HuH-7 (cell line): ENCODE measurements around the gene PRAMEF10.
"Not testable (repeated sequence)": the region's sequence is repeated elsewhere in the genome, so short reads cannot be mapped to it uniquely, and the experiment has no call there.

Experiments used
- DNase-seq: peaks from one replicate; pipeline ENCODE4 v3.0.0; 2011; ENCODE audit warnings: low spot score

Gene PRAMEF10

GRCh38 chr1:12898170-12898569, at the start of gene PRAMEF10:
Gene PRAMEF10 (minus strand): TSS chr1:12898270. CDS start chr1:12895847, 2,423 bp downstream.
- not testable (repeated sequence) for DNase-seq

DNA sequence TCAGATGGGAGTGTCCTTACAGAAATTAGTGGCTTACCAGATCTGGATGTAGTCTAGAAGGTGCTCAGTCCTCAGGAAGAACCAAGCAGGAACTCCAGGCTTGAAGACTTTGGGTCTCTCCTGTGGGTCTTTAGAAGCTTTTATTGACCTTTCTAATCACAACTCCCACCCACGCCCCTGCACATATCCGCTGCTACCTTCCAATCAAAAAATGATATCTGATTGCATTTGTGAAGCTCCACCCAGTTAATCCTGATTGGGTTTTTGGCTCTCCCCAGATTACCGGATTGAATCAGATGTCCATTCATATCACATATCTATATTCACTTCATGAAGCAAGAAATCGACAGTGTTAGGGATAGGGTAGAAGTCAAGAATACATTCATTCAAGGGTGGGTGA, 49.4 kb upstream of the PRAMEF10 start, which contains the start of gene PRAMEF6:
TSS of gene PRAMEF6 (minus strand) at position 101 of the 400 bp plus-strand sequence. CDS start 5,062 bp downstream, outside the sequence.
- DNase-seq: not testable (repeated sequence)

GRCh38 chr1:12924368-12924767, 26.3 kb upstream of the PRAMEF10 start:
- DNase-seq: not testable (repeated sequence)

DNA sequence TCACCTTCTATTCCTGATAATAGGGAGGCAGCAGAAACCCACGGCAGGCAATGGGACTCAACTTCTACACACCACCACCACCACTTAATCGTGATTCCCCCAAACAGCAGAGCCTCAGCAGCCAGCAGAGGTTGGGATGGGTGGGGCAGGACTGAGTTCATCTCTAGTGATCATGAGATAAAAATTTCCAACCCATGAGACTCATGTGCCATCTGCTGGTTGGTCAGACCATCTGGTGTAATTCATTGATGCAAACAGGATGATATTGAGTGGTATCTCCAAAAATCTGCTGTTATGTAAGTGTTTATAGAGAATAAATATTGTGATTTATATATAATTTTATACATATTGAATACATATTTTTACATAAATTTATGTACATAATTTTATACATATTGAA, 23.7 kb upstream of the PRAMEF10 start:
- DNase-seq: not testable (repeated sequence)

GRCh38 chr1:12916310-12916709, 18.2 kb upstream of the PRAMEF10 start, which contains the start of gene PRAMEF7:
Gene PRAMEF7 (plus strand): TSS chr1:12916610. CDS start chr1:12917693, 1,083 bp downstream.
- DNase-seq: not testable (repeated sequence)

DNA sequence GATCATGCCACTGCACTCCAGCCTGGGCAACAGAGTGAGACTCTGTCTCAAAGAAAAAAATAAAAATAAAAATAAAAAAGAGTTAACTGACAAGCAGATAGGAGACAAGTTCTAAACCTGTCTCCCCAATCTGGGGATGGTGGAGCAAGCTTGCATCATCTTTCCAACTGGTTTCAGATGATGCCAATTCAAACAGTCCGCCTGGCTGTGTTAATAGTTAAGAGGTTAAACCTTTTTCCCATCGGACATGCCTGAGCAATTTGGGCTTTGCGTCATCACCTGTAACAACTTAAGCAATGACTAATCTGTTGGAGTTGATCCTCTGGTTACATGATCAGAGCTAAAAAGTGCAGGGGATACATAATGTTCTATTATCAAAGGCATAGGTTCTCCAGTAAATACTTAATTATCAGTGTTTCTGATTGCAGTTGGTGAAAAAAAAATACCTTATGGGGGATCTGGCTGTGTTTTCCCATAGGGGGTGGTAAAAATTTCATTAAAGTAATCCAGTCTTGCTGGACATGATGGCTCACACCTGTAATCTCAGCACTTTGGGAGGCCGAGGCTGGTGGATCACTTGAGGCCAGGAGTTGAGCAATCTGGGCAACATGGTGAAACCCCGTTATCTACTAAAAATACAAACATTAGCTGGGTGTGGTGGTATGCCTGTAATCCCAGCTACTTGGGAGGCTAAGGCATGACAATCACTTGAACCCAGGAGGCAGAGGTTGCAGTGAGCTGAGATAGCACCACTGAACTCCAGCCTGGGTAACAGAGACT, 5.9 kb upstream of the PRAMEF10 start:
- DNase-seq: not testable (repeated sequence)

DNA sequence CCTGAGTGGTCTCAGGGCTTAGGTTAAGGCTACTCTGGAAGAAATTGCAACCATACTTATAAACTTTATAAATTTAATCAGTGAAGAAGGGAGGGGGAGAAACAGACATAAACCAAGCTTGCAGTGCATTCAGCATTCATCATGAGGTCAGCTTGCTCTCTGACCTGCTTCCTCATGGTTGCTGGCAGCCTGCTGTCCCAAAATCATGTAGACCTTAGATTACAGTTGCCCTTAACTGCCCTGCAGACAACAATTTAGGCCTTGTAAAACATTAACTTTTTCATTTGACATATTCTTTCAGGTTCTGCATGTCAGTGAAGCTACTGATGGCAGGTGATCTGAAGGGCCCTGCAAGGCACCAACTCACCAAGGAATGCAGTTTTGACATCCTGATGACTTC, 1.1 kb upstream of the PRAMEF10 start:
- not testable (repeated sequence) for DNase-seq

GRCh38 chr1:12886101-12886500, 12.0 kb downstream of the PRAMEF10 start, which contains the start of gene PRAMEF4:
Gene PRAMEF4 (minus strand): TSS chr1:12886201. CDS start chr1:12883394, 2,807 bp downstream.
- not testable (repeated sequence) for DNase-seq

DNA sequence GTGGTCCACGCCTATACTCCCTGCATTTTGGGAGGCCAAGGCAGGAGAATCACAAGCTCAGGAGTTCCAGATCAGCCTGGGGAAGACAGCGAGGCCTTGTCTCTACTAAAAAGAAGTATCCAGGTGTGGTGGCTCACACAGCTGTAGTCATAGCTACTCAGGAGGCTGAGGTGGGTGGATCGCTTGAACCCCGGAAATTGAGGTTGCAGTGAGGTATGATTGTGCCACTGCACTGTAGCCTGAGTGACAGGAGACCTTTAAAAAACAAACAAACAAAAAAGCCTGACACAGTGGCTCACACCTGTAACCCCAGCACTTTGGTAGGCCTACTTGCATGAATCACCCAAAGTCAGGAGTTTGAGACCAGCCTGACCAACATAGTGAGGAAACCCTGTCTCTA, 19.6 kb downstream of the PRAMEF10 start:
- DNase-seq: not testable (repeated sequence)

DNA sequence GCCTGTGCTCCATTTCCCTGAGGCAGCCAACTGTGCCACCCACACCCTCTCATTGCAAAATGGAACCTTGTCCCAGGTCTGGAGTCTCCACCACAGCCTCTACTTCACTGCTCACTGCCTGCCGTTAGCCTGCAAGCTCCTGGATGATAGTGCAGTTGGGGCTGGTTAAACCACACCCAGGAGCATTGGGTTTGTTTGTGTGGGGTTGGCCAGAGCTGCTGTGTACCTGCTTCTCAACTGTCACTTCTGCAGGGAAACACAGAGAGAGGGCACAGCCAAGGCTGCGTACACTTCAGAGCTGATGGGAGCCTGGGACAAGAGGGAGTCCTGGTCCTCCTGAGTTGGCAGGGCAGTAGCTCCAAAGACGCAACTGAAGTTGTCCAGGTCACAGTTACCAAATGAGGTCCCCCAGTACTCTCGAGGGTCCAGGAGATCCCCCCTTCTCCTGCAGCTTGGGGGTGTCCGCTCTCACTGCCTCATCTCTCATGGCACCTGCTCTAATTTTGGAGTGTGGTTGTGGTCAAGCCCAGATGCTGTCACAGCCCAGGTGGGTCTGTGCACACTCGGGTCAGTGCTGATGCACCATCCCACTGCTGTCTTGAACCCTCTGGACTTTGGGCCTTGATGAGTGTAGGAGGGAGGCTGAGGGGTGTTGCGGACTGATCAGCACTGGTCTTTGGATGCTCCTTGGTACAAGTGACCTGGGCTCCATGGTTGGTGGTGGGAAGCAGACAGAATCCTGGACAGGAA, 34.8 kb downstream of the PRAMEF10 start:
- DNase-seq: not testable (repeated sequence)

DNA sequence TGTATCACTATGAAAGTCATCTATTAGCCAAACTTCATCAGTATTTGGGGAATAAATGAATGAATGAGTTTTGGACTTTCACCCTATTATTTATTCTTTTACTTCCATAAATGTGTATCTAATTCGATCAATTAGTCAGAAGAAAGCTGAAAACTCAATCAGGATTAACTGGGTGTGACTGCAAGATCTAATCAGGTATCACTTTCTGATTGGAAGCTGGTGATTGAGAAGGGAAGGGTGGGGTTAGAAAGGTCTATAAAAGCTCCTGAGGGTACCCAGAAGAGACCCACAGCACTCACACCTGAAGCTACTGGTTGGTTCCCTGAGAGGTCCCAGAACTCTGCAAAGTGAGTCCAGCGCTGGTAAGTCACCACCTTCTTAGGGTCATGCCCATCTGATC, 41.3 kb downstream of the PRAMEF10 start, which contains the start of gene PRAMEF2:
TSS of gene PRAMEF2 (plus strand) at position 301 of the 400 bp plus-strand sequence. CDS start 1,924 bp downstream, outside the sequence.
- not testable (repeated sequence) for DNase-seq

GRCh38 chr1:12851779-12852178, 46.3 kb downstream of the PRAMEF10 start:
- DNase-seq: no peak

GRCh38 chr1:12848620-12849019, 49.5 kb downstream of the PRAMEF10 start, which contains the start of gene HNRNPCL1:
Gene HNRNPCL1 (minus strand): TSS chr1:12848720. CDS start chr1:12848289, 431 bp downstream.
- DNase-seq: not testable (repeated sequence)
